HG02885 (cell line): ENCODE measurements around the gene ENO3.
A peak's percentile ranks its signal among the peaks of the same experiment; 100 is the strongest.

ENCODE experiments used
- ATAC-seq: cut with Tn5 transposase; IDR thresholded peaks from one replicate; pipeline ENCODE4 v1.9.1; 2021; ENCODE audit warnings: mild to moderate bottlenecking; ENCODE audit not compliant: unreplicated experiment, poor library complexity

The ENO3 gene

GRCh38 chr17:4935650-4936049 lies 15.3 kb upstream of the ENO3 start:
- ATAC-seq: no peak

DNA sequence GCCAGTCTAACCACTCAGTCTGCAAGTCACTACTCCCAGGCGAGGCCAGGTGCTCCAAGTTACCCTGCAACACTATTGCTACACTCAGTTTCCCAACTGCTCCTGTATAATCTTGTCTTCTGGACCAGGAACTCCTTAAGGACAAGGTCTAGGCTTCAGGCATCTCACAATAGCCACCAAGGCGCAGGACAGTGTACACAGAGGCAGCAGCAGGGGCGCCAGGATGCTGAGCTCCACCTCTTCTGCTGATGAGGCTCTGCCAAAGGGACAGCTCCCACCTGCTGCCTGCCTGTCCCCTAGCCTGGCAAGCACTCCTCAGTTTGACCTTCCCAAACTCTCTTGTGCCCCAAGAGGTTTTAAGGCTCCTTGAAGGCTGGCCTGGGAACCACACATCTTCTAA lies 14.5 kb upstream of the ENO3 start:
- no peak for ATAC-seq

DNA sequence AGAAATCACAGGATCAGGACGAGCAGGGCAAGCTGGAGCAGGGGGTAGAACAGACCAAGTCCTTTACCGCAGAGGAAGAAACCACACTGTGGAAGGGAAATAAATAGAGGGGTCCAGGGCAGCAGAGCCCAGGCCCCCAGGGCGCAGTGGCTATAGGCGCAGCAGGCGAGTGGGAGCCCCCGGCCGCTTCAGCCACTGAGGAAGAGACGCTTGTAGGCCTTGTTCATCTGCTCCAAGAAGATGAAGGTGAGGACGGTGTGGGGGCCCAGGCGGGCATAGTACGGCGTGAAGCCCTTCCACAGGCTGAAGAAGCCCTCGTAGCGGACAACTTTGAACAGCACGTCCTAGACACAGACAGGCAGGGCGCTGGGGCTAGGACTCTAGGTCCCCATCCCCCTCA lies 13.4 kb upstream of the ENO3 start:
- ATAC-seq: no peak

DNA sequence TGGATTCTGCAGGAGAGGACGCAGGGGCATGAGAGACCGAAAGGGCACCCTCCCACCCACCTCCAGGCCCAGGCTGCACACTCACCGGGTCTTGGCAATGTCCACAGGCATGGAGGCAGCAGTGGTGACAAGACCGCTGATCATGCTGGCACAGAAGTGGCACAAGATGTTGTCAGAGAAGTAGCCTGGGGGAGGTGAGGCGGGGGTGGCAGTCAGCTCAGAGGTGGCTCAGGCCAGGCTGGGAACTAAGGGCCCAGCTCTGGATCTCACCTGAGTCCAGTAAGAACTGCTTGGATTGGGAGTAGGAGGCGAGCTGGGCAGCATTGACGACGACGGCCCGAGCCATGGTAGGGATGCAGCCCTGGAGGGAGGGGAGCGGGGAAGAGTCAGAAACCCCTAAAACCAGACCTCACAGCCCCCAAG lies 12.8 kb upstream of the ENO3 start:
- no peak for ATAC-seq

DNA sequence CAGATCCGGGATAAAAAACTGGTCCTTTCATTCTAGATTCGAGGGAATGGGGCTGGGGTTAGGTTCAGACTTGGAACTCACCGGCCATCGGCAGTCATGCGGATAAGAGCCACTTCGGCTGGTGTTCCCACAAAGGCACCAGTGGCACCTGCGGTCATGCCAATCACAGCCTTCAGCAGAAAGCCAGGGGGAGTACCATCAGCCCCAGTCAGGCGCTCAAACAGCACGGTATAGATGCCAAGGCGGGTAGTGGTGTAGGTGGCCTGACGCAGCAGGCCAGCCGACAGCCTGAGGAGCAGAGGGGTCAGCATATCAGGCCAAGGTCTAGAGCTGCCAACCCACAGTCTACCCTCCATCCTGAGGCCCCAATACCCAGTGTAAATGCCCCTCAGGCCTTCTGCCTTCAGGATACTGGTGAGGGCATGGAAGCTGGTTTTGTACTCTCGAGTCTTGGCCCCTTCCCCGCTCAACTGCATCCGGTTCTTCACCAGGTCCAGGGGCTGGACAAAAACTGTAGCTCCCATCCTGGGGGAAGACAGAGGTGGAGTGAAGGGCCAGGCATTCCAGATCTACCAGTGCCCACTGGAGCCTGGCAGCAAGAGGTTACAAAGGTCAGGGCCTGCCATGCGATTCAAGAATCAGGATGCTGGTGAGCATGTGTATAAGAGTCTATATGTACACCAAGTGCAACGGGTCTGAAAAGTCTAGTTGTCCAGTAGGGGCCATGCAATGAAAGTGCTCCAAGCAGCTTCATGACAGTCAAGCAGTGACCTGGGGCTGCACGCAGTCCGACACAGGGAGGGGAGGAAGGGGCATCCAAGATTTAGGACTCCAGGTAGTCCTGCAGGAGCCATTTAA lies 12.0 kb upstream of the ENO3 start:
- ATAC-seq: no peak

- ATAC-seq: peak; percentile 6
These were observed 11.4 kb upstream of the ENO3 start for GRCh38 chr17:4939546-4939795.

- ATAC-seq: peak; percentile 81
These were observed 10.9 kb upstream of the ENO3 start, which contains the start of the genes RNF167 and SLC25A11 for GRCh38 chr17:4939796-4940554. Gene RNF167, plus strand, starts transcription at chr17:4940268. Its CDS starts 642 bp downstream, at chr17:4940910. Gene SLC25A11, minus strand, starts transcription at chr17:4940046. Its CDS starts 136 bp downstream, at chr17:4939910.

DNA sequence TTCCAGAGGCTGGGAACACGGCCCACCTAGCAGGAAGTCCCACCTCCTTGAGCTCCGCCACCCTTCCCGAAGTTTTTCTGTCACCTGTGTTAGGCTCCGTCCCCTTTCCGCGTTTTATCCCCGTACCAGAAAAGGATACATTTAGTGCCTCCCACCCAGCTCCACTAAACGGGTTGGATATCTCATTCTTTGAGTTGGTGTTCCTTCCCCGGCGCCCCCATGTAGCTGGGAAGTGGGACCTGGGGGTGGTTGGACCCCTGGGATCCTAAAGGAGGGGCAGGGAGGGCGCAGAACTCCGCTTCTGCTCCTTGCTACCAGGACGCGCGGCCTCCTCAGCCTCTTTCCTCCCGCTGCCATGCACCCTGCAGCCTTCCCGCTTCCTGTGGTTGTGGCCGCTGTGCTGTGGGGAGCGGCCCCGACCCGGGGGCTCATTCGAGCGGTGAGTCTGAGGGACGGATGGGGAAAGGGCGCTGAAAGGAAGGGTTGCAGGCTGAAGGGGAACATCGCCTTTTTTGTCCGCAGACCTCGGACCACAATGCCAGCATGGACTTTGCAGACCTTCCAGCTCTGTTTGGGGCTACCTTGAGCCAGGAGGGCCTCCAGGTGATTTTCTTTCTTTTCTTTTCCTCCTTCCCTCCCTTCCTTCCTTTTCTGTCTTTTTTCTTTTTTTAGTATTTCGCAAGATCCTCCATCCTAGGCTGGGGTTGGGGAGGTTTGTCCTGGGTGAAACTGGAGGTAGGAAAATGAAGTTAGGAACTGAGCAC lies 10.2 kb upstream of the ENO3 start:
- no peak for ATAC-seq

GRCh38 chr17:4941319-4941610 lies 9.7 kb upstream of the ENO3 start:
- no peak for ATAC-seq

DNA sequence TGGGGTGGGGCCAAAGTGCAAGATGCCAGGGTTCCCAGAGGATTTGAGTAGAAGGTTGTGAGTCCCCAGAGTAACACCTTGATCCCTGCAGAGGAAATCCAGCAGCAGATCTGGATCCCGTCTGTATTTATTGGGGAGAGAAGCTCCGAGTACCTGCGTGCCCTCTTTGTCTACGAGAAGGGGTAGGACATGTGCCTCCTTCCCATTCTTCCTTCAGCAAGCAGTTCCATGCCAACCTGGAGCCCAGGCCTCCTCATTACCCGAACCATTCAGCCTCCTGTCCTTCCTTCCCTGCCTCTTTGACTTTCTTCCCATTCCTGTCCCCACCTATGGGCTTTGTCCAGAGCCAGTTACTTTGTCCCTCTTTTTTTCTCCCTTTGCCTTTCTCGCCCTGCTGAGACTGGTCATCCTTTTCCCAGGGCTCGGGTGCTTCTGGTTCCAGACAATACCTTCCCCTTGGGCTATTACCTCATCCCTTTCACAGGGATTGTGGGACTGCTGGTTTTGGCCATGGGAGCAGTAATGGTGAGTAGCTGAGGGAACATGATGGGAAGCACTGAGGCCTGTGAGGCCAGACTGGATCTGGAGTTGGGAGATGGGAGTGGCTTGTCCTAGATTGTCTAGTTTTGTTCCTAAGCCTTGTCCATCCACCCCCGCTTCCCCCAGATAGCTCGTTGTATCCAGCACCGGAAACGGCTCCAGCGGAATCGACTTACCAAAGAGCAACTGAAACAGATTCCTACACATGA lies 8.0 kb upstream of the ENO3 start:
- no peak for ATAC-seq

DNA sequence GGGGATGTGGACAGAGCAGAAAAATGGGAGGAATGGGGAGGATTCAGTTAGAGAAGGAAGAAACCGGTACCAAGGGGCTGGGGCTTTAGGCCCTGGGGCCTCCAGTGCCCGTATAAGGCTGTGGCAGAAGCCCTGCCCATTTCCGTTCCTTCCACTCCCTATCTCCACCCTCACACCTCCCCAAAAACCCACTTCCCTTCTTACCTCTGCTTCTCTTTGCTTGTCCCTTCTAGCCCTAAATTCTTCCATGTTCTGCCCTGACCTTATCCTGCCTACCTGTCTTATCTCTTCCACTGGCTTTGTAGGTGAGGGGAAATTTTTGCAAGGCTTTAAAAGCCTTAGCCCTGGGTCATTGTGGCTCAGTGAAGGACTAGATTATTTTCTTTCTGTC lies 6.8 kb upstream of the ENO3 start:
- no peak for ATAC-seq

DNA sequence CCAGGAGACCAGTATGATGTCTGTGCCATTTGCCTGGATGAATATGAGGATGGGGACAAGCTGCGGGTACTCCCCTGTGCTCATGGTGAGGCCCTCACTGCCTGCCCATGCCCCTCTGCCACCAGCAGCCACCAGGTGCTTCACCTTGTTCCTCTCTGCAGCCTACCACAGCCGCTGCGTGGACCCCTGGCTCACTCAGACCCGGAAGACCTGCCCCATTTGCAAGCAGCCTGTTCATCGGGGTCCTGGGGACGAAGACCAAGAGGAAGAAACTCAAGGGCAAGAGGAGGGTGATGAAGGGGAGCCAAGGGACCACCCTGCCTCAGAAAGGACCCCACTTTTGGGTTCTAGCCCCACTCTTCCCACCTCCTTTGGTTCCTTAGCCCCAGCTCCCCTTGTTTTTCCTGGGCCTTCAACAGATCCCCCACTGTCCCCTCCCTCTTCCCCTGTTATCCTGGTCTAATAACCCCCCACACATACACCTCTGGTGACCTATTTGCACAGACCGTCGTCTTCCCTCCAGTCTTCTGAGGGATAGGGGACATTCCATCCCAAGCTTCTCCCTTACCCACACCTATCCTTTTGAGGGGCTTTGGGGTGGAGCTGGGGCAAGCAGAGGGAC lies 6.3 kb upstream of the ENO3 start:
- ATAC-seq: no peak

DNA sequence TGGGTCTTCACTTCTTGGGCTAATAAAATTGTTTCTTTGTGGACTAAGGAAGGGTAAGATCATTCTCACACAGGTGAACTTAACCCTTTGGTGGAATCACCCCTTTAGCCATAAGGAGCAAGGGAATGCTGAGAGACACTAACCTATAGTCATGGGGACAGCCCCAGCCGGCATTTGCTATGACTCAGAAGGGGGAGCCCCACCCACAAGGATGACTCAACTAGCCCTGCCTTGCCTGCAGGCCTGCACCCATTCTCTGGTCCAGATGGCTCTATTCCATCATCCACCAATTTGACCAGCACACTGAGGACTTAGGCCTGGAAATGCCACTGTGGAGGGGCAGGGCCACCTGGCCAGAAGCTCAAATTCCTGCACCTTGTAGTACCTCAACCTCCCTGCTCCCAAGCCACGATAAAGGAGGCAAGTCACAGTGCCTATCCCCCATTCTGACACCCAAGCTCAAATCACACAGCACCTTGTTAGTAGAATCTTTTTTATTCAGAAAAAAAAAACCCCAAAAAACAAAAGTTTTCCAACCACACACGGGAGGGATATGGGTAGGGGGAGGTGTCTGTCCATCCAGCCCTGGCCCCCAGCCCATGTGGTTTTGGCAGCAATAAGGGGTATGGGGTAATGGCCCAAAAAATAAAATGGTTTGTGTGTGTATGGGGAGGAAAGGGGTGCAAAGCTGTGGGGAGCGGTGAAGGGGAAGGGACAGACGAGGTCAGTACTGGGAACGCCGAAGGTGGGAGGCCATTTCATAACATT lies 5.6 kb upstream of the ENO3 start:
- ATAC-seq: peak; percentile 21

DNA sequence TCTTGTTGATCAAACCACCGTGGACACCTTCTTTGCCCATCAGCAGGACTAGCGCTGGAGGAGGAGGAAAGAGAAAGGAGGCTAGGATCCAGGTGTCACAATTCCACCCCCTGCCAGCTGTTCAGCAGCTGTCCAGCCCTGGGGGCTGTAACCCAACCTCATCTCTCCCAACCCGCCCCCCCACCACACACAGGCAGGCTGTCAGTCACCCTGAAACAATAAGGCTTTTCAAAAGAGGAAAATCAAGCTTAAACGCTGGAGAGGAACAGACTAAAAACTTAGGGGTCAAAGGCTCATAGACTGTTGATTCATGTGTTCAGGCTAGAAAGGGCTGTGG lies 5.0 kb upstream of the ENO3 start:
- ATAC-seq: no peak

GRCh38 chr17:4946312-4946976 lies 4.5 kb upstream of the ENO3 start:
- ATAC-seq: no peak

GRCh38 chr17:4947010-4947410 lies 3.9 kb upstream of the ENO3 start:
- no peak for ATAC-seq

- peak; percentile 13 for ATAC-seq
These were observed 3.3 kb upstream of the ENO3 start for GRCh38 chr17:4947411-4948165.
